Liver (tissue), 9 donors: ENCODE data around the gene USP31. TPM values are rescaled to one million over a fixed set of nuclear protein-coding genes. Genes with fewer than 3 reads are reported as not detected.

Experiments used
- DNase-seq: peaks from one replicate; pipeline ENCODE4 v3.0.0-alpha.2; 2017; ENCODE audit warnings: low spot score
- H3K27ac ChIP-seq, 2 donors: one replicate each; pipeline ENCODE4 v1.7.0; 2013; ENCODE audit warnings: inconsistent platforms in 2 of 2, low read length in 2 of 2, control low read depth in 1 of 2, low read depth in 1 of 2, mild to moderate bottlenecking in 1 of 2
- H3K27me3 ChIP-seq, 4 donors: one replicate each; pipeline versions ENCODE4 v1.6.1 to v1.7.0; 2013; ENCODE audit warnings: low read length in 3 of 4, inconsistent platforms in 1 of 4, mild to moderate bottlenecking in 1 of 4, moderate library complexity in 1 of 4; ENCODE audit not compliant: control insufficient read depth in 4 of 4, insufficient read depth in 4 of 4
- H3K36me3 ChIP-seq, 4 donors: one replicate each; pipeline versions ENCODE4 v1.6.1 to v1.7.0; 2013; ENCODE audit warnings: low read length in 3 of 4, mild to moderate bottlenecking in 3 of 4, low read depth in 1 of 4, moderate library complexity in 1 of 4; ENCODE audit not compliant: control insufficient read depth in 4 of 4, insufficient read depth in 3 of 4
- H3K4me1 ChIP-seq, 4 donors: one replicate each; pipeline versions ENCODE4 v1.6.1 to v1.7.0; 2013; ENCODE audit warnings: low read length in 3 of 4, mild to moderate bottlenecking in 3 of 4, moderate library complexity in 1 of 4; ENCODE audit not compliant: control insufficient read depth in 4 of 4, insufficient read depth in 4 of 4
- H3K4me3 ChIP-seq, 3 donors: one replicate each; pipeline versions ENCODE4 v1.6.1 to v1.7.0; 2013; ENCODE audit warnings: low read length in 3 of 3, control low read depth in 1 of 3, low read depth in 1 of 3, mild to moderate bottlenecking in 1 of 3
- H3K9ac ChIP-seq, 2 donors: one replicate each; pipeline ENCODE4 v1.7.0; 2013; ENCODE audit warnings: low read length in 2 of 2, mild to moderate bottlenecking in 2 of 2, moderate library complexity in 2 of 2, control low read depth in 1 of 2, low read depth in 1 of 2
- H3K9me3 ChIP-seq, 4 donors: one replicate each; pipeline versions ENCODE4 v1.6.1 to v1.7.0; 2013; ENCODE audit warnings: low read length in 3 of 4; ENCODE audit not compliant: control insufficient read depth in 4 of 4
- ATF3 ChIP-seq: IDR thresholded peaks from 2 replicates; pipeline ENCODE4 v1.6.1; 2016; ENCODE audit warnings: antibody characterized with exemption
- EGR1 ChIP-seq, 2 donors: IDR thresholded peaks; 2 replicates each; pipeline ENCODE4 v1.6.1; 2016 to 2018; ENCODE audit warnings: antibody characterized with exemption in 2 of 2, low read depth in 2 of 2
- FOXA1 ChIP-seq: IDR thresholded peaks from 2 replicates; pipeline ENCODE4 v1.6.1; 2016; ENCODE audit warnings: antibody characterized with exemption
- FOXA2 ChIP-seq: IDR thresholded peaks from 2 replicates; pipeline ENCODE4 v1.6.1; 2016; ENCODE audit warnings: antibody characterized with exemption
- GABPA ChIP-seq, 2 donors: IDR thresholded peaks in 1 of 2; conservative IDR thresholded peaks in 1 of 2; 2 replicates each; pipeline ENCODE4 v1.6.1; 2016; ENCODE audit warnings: antibody characterized with exemption in 2 of 2, mild to moderate bottlenecking in 1 of 2, moderate library complexity in 1 of 2
- HNF4A ChIP-seq, 2 donors: conservative IDR thresholded peaks; 2 replicates each; pipeline ENCODE4 v1.6.1; 2016; ENCODE audit warnings: antibody characterized with exemption in 2 of 2, mild to moderate bottlenecking in 2 of 2
- HNF4G ChIP-seq: IDR thresholded peaks from 2 replicates; pipeline ENCODE4 v1.6.1; 2016; ENCODE audit warnings: antibody characterized with exemption
- JUND ChIP-seq, 2 donors: IDR thresholded peaks; 2 replicates each; pipeline ENCODE4 v1.6.1; 2016; ENCODE audit warnings: antibody characterized with exemption in 2 of 2
- NR2F2 ChIP-seq: IDR thresholded peaks from 2 replicates; pipeline ENCODE4 v1.6.1; 2016; ENCODE audit warnings: antibody characterized with exemption
- RAD21 ChIP-seq, 2 donors: IDR thresholded peaks; 2 replicates each; pipeline ENCODE4 v1.6.1; 2016; ENCODE audit warnings: antibody characterized with exemption in 2 of 2, mild to moderate bottlenecking in 2 of 2
- REST ChIP-seq: IDR thresholded peaks from 2 replicates; pipeline ENCODE4 v1.6.1; 2016; ENCODE audit warnings: antibody characterized with exemption, mild to moderate bottlenecking
- RXRA ChIP-seq, 2 donors: IDR thresholded peaks; 2 replicates each; pipeline ENCODE4 v1.6.1; 2017 to 2018; ENCODE audit warnings: antibody characterized with exemption in 2 of 2, mild to moderate bottlenecking in 1 of 2
- SP1 ChIP-seq: IDR thresholded peaks from 2 replicates; pipeline ENCODE4 v1.6.1; 2018; ENCODE audit warnings: antibody characterized with exemption, mild to moderate bottlenecking
- TAF1 ChIP-seq: conservative IDR thresholded peaks from 2 replicates; pipeline ENCODE4 v1.6.1; 2016; ENCODE audit warnings: antibody characterized with exemption, mild to moderate bottlenecking
- YY1 ChIP-seq: IDR thresholded peaks from 2 replicates; pipeline ENCODE4 v1.6.1; 2016; ENCODE audit warnings: antibody characterized with exemption, mild to moderate bottlenecking
- ZBTB33 ChIP-seq: IDR thresholded peaks from 2 replicates; pipeline ENCODE4 v1.6.1; 2016; ENCODE audit warnings: antibody characterized with exemption
- WGBS: extraction: QIAGEN DNeasy Blood & Tissue Kit; methylation state at CpG from one replicate; pipeline ENCODE4 v1.1.7; 2013; 5-methylcytosine and 5-hydroxymethylcytosine counted together
- polyA plus RNA-seq, 2 donors: library from polyadenylated mRNA; stranded (reverse) in 1 of 2; unstranded in 1 of 2; fragments of 200-250 nt in 1 of 2; fragments of >200 nt in 1 of 2; fragmentation: Nextera tagmentation in 1 of 2; extraction: Ambion mirVana in 1 of 2; gene quantifications; one replicate each; pipeline versions ENCODE4 v1.2.1 to v1.2.3, GENCODE V29; 2013 to 2015
- total RNA-seq, 2 donors: library from RNA; depleted of rRNA; stranded (reverse); fragments of >200 nt; gene quantifications; one replicate each; pipeline ENCODE4 v1.2.3, GENCODE V29; 2014
- TF ChIP-seq, protein P1 (sequence below): IDR thresholded peaks from 2 replicates; pipeline ENCODE4 v1.6.1; 2016; ENCODE audit warnings: antibody characterized with exemption
- TF ChIP-seq, protein P2 (sequence below): fragments of 150-350 bp; IDR thresholded peaks from 2 replicates; pipeline ENCODE4 v1.5.1; 2017; ENCODE audit warnings: improper control_type of control experiment, low read depth, low read length; ENCODE audit not compliant: missing input control
- donor health status: healthy.
- donor health status: healthy.
- donor health status: healthy.
- donor health status: healthy.
- donor health status: healthy.

USP31 gene
- total and polyA plus RNA-seq, 4 donors: 2.4 to 16.4 (median 3.8) TPM

DNA sequence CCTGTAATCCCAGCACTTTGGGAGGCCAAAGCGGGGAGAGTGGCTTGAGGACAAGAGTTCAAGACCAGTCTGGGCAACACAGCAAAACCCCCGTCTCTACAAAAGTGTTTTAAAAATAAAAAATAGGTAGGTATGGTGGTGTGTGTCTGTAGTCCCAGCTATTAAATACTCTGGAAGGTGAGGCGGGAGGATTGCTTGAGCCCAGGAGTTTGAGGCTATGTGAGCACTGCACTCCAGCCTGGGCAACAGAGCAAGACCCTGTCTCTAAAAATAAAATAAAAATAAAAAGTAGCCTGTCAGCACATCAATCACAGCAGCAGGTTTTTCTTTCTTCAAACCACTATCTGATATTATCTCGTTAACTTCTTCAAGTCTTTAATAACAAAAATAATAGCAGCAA is 1.6 kb downstream of the USP31 start:
- peak overlapping the region in 1 of 2 donors; percentile 56 for H3K9ac ChIP-seq
- no peak overlapping the region for H3K4me3 ChIP-seq
- WGBS: 90% methylated on average over 4 of the region's 4 CpGs
- no peak overlapping the region for H3K27ac ChIP-seq
- peaks cover 11 to 26% (median 19%) of the 10 kb centered on the region in 4 donors for H3K4me1 ChIP-seq
- H3K27me3 ChIP-seq: no peaks in the 10 kb centered on the region
- TF ChIP-seq HNF4G (no peak), ZBTB33 (no peak), YY1 (no peak), ATF3 (no peak), RXRA (IDR thresholded peaks at IDR 0.05) (no peak), FOXA1 (no peak), EGR1 (IDR thresholded peaks at IDR 0.05; ENCODE audit: low read depth in 2 of 2) (no peak), FOXA2 (no peak), HNF4A (conservative IDR thresholded peaks at IDR 0.05) (no peak), TAF1 (no peak), JUND (IDR thresholded peaks at IDR 0.05) (no peak), SP1 (no peak)
- TF ChIP-seq, protein P1, sequence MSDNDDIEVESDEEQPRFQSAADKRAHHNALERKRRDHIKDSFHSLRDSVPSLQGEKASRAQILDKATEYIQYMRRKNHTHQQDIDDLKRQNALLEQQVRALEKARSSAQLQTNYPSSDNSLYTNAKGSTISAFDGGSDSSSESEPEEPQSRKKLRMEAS: no peak
- TF ChIP-seq, protein P2, sequence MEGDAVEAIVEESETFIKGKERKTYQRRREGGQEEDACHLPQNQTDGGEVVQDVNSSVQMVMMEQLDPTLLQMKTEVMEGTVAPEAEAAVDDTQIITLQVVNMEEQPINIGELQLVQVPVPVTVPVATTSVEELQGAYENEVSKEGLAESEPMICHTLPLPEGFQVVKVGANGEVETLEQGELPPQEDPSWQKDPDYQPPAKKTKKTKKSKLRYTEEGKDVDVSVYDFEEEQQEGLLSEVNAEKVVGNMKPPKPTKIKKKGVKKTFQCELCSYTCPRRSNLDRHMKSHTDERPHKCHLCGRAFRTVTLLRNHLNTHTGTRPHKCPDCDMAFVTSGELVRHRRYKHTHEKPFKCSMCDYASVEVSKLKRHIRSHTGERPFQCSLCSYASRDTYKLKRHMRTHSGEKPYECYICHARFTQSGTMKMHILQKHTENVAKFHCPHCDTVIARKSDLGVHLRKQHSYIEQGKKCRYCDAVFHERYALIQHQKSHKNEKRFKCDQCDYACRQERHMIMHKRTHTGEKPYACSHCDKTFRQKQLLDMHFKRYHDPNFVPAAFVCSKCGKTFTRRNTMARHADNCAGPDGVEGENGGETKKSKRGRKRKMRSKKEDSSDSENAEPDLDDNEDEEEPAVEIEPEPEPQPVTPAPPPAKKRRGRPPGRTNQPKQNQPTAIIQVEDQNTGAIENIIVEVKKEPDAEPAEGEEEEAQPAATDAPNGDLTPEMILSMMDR: no peak
- DNase-seq: no peak
- H3K9me3 ChIP-seq: no peaks in the 10 kb centered on the region
- no peaks in the 10 kb centered on the region for H3K36me3 ChIP-seq

GRCh38 chr16:23146877-23147601 is 2.2 kb downstream of the USP31 start:
- Histone ChIP-seq H3K27me3 (no peaks in the 10 kb centered on the region), H3K9me3 (no peaks in the 10 kb centered on the region), H3K27ac (no peak overlapping the region), H3K4me1 (peaks cover 12 to 31% (median 21%) of the 10 kb centered on the region in 4 donors), H3K36me3 (no peaks in the 10 kb centered on the region), H3K4me3 (no peak overlapping the region), H3K9ac (no peak overlapping the region)
- TF ChIP-seq YY1: no peak
- TF ChIP-seq, protein P2: no peak
- TF ChIP-seq FOXA1: no peak
- TF ChIP-seq NR2F2: no peak
- no peak for TF ChIP-seq HNF4A (conservative IDR thresholded peaks at IDR 0.05)
- no peak for TF ChIP-seq REST
- TF ChIP-seq ATF3: no peak
- TF ChIP-seq EGR1 (IDR thresholded peaks at IDR 0.05; ENCODE audit: low read depth in 2 of 2): no peak
- no peak for TF ChIP-seq SP1
- no peak for TF ChIP-seq HNF4G
- no peak for TF ChIP-seq TAF1
- no peak for TF ChIP-seq GABPA (IDR thresholded peaks at IDR 0.05 in 1 of 2, conservative IDR thresholded peaks at IDR 0.05 in 1 of 2)
- TF ChIP-seq RAD21 (IDR thresholded peaks at IDR 0.05): no peak
- WGBS: 86% methylated on average over 17 of the region's 17 CpGs
- no peak for DNase-seq
